ENCODE results near the gene SPTLC3.

GRCh38 chr20:13008761-13009681 lies at the start of gene SPTLC3:
- TF ChIP-seq CTCF (conservative IDR thresholded peaks at IDR 0.05; ENCODE audit: low read length): no peak
- TF ChIP-seq EZH2phosphoT487 (IDR thresholded peaks at IDR 0.05; ENCODE audit: borderline replicate concordance, low read depth, low read length): no peak
